Measurements from ENCODE around the gene KLHL26. TPM values are rescaled to one million over a fixed set of nuclear protein-coding genes. Genes with fewer than 3 reads are reported as not detected.

The KLHL26 gene
- total and polyA plus RNA-seq, 2 of the 4 experiments (the other 2 are of a cell fraction): 2.2 to 4.7 TPM

DNA sequence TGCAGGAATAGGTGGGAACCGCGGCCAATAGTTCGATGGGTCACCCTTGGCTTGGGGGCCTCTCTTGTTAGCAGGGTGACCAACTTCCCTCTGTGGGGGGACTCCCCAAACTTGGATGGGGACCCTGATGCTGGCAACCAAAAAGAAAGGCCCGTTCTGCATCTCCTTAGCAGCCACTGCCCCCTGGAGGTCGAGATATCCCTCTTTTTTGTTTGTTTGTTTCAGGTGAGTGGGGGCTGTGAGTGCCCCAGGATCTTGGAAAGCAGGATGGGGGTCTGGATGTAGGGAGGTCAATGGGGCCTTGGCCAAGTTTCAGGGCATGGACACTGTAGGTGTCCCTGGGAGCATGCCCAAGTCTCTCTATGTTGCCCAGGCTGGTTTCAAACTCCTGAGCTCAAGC, 39.0 kb downstream of the KLHL26 start:
- POLR2A ChIA-PET (ENCODE audit: unreplicated experiment): no interaction called here
- Histone ChIP-seq H2BK5ac (ENCODE audit: low read depth, low read length, poor library complexity, severe bottlenecking) (no peak overlapping the region), H3K36me3 (ENCODE audit: control insufficient read depth, insufficient read depth, low read length) (no peaks in the 10 kb centered on the region), H2BK120ac (ENCODE audit: low read depth, low read length) (no peak overlapping the region), H2AK5ac (ENCODE audit: low read depth, low read length) (peak overlapping the region; percentile 92), H3K79me1 (ENCODE audit: low read depth in 1 of 2, low read length in 2 of 2) (peaks cover 0 to 3% of the 10 kb centered on the region in 2 experiments; a peak in 2 of 4 replicates), H2BK20ac (ENCODE audit: low read depth, low read length) (peak overlapping the region; percentile 14; the same call in 1 of the 2 replicates), H4K5ac (ENCODE audit: low read depth, low read length) (no peak overlapping the region), H3K27ac (ENCODE audit: insufficient read depth, low read length) (no peak overlapping the region), H4K20me1 (ENCODE audit: insufficient read depth, low read length) (no peaks in the 10 kb centered on the region), H2AFZ (replicated peaks; ENCODE audit: low read length, poor library complexity) (peak overlapping the region; percentile 51), H2AK9ac (replicated peaks; ENCODE audit: low read depth, low read length, poor library complexity) (no peak overlapping the region), H3K9me1 (ENCODE audit: insufficient read depth, low read length) (peaks cover 6% of the 10 kb centered on the region; the same call in 1 of the 2 replicates), H3K14ac (replicated peaks; ENCODE audit: low read depth, low read length) (no peak overlapping the region), H3K4me3 (ENCODE audit: insufficient read depth, low read depth, low read length) (no peak overlapping the region), H3K9me3 (ENCODE audit: control insufficient read depth, insufficient read depth, low read length) (0 out of 2 replicates have a peak, but pooled peaks cover 2% of the 10 kb centered on the region), H4K91ac (ENCODE audit: insufficient read depth, low read depth, low read length) (no peak overlapping the region), H3K18ac (ENCODE audit: low read depth, low read length) (no peak overlapping the region), H3K56ac (ENCODE audit: extremely low read depth, insufficient read depth, low read length) (no peak overlapping the region), H3K4ac (ENCODE audit: low read depth, low read length) (peak overlapping the region; percentile 67; the same call in 1 of the 2 replicates), H3K4me2 (ENCODE audit: low read depth, low read length) (no peak overlapping the region), H4K8ac (ENCODE audit: low read depth in 2 of 2, low read length in 2 of 2) (no peak overlapping the region), H3K23ac (ENCODE audit: low read depth, low read length) (no peak overlapping the region), H3K9ac (ENCODE audit: low read depth, low read length) (no peak overlapping the region), H2BK15ac (ENCODE audit: low read depth, low read length) (no peak overlapping the region; the same call in 2 of the 3 replicates), H3K4me1 (ENCODE audit: control insufficient read depth, insufficient read depth, low read length) (peaks cover 15% of the 10 kb centered on the region), H3K27me3 (ENCODE audit: control insufficient read depth, insufficient read depth, low read length) (no peaks in the 10 kb centered on the region)
- in situ Hi-C loops (cut with MboI; ENCODE audit: low sequenced_read_pairs): no loop called here
- 100% methylated on average over 3 of the region's 5 CpGs; no CpG with 5 or more reads in 1 of the 2 experiments for WGBS, 2 experiments (ENCODE audit: extremely low coverage in 2 of 2, insufficient read length in 1 of 2)
- DNase-seq (no peak), ATAC-seq (ENCODE audit: low read depth) (no peak)
- dilution Hi-C loops (cut with HindIII; ENCODE audit: low sequenced_read_pairs, unreplicated experiment): no loop called here
- no TSS peak for BruUV-seq (replicated peaks)
- TF ChIP-seq RAD21 (IDR thresholded peaks at IDR 0.05; ENCODE audit: low read length) (peak; percentile 61), MAZ (IDR thresholded peaks at IDR 0.05; ENCODE audit: borderline replicate concordance, low read depth, low read length) (no peak), SMC3 (IDR thresholded peaks at IDR 0.05; ENCODE audit: low read depth, low read length) (peak; percentile 44; the same call in 1 of the 2 replicates)
- TF ChIP-seq, protein P1, sequence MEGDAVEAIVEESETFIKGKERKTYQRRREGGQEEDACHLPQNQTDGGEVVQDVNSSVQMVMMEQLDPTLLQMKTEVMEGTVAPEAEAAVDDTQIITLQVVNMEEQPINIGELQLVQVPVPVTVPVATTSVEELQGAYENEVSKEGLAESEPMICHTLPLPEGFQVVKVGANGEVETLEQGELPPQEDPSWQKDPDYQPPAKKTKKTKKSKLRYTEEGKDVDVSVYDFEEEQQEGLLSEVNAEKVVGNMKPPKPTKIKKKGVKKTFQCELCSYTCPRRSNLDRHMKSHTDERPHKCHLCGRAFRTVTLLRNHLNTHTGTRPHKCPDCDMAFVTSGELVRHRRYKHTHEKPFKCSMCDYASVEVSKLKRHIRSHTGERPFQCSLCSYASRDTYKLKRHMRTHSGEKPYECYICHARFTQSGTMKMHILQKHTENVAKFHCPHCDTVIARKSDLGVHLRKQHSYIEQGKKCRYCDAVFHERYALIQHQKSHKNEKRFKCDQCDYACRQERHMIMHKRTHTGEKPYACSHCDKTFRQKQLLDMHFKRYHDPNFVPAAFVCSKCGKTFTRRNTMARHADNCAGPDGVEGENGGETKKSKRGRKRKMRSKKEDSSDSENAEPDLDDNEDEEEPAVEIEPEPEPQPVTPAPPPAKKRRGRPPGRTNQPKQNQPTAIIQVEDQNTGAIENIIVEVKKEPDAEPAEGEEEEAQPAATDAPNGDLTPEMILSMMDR (conservative IDR thresholded peaks at IDR 0.05; ENCODE audit: low read depth, low read length): peak; percentile 52
- intact Hi-C loops (cut with micrococcal nuclease): loop anchor here (10.0 kb wide), 2 partner anchors 169 to 221 kb away; no protein-coding TSS in a partner anchor
- CTCF ChIA-PET: interaction anchor here (0.6 to 0.9 kb wide), 2 partner anchors 82 to 117 kb away, joined by 3 to 4 read pairs; no protein-coding TSS in a partner anchor

Data from IMR-90 (cell line).